Measurements from ENCODE around the gene TEKT2. TPM values are rescaled to one million over a fixed set of nuclear protein-coding genes. Genes with fewer than 3 reads are reported as not detected.

TEKT2 gene
- total RNA-seq, 1 experiment from 2014 or later: 0.20 TPM

GRCh38 chr1:36135330-36135667, 51.4 kb downstream of the TEKT2 start:
- H3K18ac ChIP-seq (ENCODE audit: insufficient read length, low read depth, low read length): no peak overlapping the region
- no CpG with 5 or more reads among the region's 6 CpGs for WGBS (ENCODE audit: extremely low coverage, insufficient read length, low lambda C conversion rate)
- H3T11ph ChIP-seq (ENCODE audit: low read length): no peak overlapping the region
- H3K4me2 ChIP-seq (ENCODE audit: insufficient read depth, insufficient read length, low read length): no peak overlapping the region
- H4K5ac ChIP-seq (ENCODE audit: insufficient read length, low read depth, low read length): no peak overlapping the region
- H2AK5ac ChIP-seq (ENCODE audit: insufficient read length, low read length): no peak overlapping the region
- no peak overlapping the region for H3K4ac ChIP-seq (ENCODE audit: low read depth, low read length)
- no peak overlapping the region for H4K8ac ChIP-seq (replicated peaks; ENCODE audit: insufficient read length, low read depth, low read length)
- H2BK5ac ChIP-seq (ENCODE audit: insufficient read length, low read length): no peak overlapping the region
- no peak overlapping the region for H2BK120ac ChIP-seq (ENCODE audit: low read depth, low read length, poor library complexity, severe bottlenecking)
- no peak overlapping the region for H2BK20ac ChIP-seq (ENCODE audit: low read depth, low read length, poor library complexity, severe bottlenecking)
- H3K14ac ChIP-seq (ENCODE audit: insufficient read depth, low read length): no peak overlapping the region
- no peak overlapping the region for H3K4me3 Mint-ChIP-seq
- no peak for DNase-seq
- no peaks in the 10 kb centered on the region for H3K27me3 ChIP-seq (ENCODE audit: insufficient read depth, low read length)
- peaks cover 6 to 34% (median 17%) of the 10 kb centered on the region in 3 experiments; a peak in 6 of 7 replicates for H3K36me3 Mint-ChIP-seq (ENCODE audit: insufficient read depth in 1 of 3, low read depth in 3 of 3)
- no peaks in the 10 kb centered on the region for H3K79me2 ChIP-seq (ENCODE audit: insufficient read depth, low read length)
- H2BK12ac ChIP-seq (ENCODE audit: insufficient read length, low read depth, low read length): no peak overlapping the region
- no peaks in the 10 kb centered on the region for H3K9me3 Mint-ChIP-seq
- no peak overlapping the region for H4K91ac ChIP-seq (ENCODE audit: insufficient read length, low read depth, low read length)
- peaks cover 6 to 12% of the 10 kb centered on the region in 2 experiments for H3K4me1 Mint-ChIP-seq
- no peak for TF ChIP-seq CTCF (conservative IDR thresholded peaks at IDR 0.05)
- H4K20me1 ChIP-seq (ENCODE audit: control insufficient read depth, insufficient read depth, insufficient read length): no peaks in the 10 kb centered on the region
- H3K4me1 ChIP-seq (ENCODE audit: insufficient read depth, low read length): 0 out of 2 replicates have a peak, but pooled peaks cover 2% of the 10 kb centered on the region
- H3K23ac ChIP-seq (ENCODE audit: insufficient read length, low read depth, low read length): no peak overlapping the region
- H3K27me3 Mint-ChIP-seq (ENCODE audit: low read depth): no peaks in the 10 kb centered on the region; the same call in 1 of the 2 replicates
- H2AFZ ChIP-seq (ENCODE audit: low read length): no peak overlapping the region
- H3K27ac ChIP-seq (ENCODE audit: insufficient read length, low read depth, low read length): no peak overlapping the region
- H3K23me2 ChIP-seq (ENCODE audit: insufficient read length, low read depth, low read length, poor library complexity, severe bottlenecking): no peaks in the 10 kb centered on the region
- H3K56ac ChIP-seq (ENCODE audit: insufficient read length, low read depth, low read length): no peak overlapping the region
- H3K9ac ChIP-seq (ENCODE audit: extremely low read depth, insufficient read length, low read length): no peak overlapping the region
- no peaks in the 10 kb centered on the region for H3K79me1 ChIP-seq (ENCODE audit: insufficient read depth, low read depth, low read length, poor library complexity, severe bottlenecking)
- H2BK15ac ChIP-seq (ENCODE audit: low read depth, low read length): no peak overlapping the region
- H3K9me3 ChIP-seq (ENCODE audit: control insufficient read depth, low read depth, low read length): no peaks in the 10 kb centered on the region
- 0 out of 7 replicates have a peak overlapping the region, but pooled peaks of 1 of the 3 experiments have one; percentile 16 for H3K27ac Mint-ChIP-seq

Data from H9 (cell line).